GM12892 (cell line): ENCODE measurements around the gene PNMA8B.

Experiments
- POLR2A ChIP-seq: IDR thresholded peaks from 2 replicates; pipeline ENCODE4 v1.6.1; 2011; ENCODE audit warnings: low read depth, low read length, control low read depth
- POLR2AphosphoS5 ChIP-seq: IDR thresholded peaks from 2 replicates; pipeline ENCODE4 v1.6.1; 2011; ENCODE audit warnings: low read depth, low read length, control low read depth

DNA sequence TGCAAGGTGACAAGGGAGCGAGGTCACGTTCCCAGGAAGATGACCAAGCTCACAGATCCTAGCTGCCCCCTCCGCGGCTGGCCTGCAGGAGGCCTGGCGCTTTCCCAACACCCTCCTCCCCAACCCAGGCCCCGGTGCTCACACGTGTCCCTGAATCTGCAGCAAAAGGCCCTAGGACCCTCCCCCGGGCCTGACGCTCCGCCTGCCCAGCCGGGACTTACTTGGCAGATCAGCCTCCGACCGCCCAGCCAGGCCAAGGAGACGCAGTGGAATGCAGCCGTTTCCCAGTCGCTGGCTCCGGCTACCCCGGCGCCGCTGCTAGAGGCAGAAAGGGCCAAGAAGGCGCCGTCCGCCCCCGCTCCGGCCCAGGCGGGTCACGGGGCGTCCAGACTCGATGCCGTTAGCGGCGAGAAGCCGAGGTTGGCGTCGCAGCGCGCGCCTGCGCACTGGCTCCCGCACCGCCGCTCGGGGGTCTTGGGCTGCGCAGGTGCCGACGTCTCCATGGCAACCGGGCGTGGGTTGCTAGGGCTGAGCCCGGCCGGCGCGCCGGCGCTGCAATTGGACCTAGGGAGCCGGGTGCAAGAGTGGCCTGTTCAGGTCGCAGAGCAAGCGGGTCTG is 24.4 kb downstream of the PNMA8B start, which contains the start of gene PNMA8A:
- TF ChIP-seq POLR2AphosphoS5 (no peak), POLR2A (no peak)
